ENCODE data around the gene SNX25.

DNA sequence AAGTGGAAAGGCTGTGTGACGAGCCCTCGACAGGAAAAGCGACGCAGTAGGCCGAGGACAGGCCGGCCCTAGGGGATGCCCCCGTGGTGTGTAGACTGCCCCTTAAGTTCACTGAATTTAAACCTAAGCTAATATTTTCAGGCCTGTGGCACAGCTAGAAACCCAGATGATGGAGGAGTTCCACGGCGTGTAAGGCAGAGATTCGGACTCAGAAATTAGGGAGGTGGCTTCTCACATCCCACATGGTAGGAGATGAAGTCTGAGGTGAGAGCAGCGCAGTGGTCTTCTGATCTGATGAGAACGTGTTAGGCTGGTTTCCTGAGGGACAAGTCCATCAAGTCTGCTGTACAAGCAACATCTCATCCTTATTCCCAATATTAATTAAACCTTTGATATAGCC is 178.6 kb downstream of the SNX25 start:
- TF ChIP-seq, protein P1, sequence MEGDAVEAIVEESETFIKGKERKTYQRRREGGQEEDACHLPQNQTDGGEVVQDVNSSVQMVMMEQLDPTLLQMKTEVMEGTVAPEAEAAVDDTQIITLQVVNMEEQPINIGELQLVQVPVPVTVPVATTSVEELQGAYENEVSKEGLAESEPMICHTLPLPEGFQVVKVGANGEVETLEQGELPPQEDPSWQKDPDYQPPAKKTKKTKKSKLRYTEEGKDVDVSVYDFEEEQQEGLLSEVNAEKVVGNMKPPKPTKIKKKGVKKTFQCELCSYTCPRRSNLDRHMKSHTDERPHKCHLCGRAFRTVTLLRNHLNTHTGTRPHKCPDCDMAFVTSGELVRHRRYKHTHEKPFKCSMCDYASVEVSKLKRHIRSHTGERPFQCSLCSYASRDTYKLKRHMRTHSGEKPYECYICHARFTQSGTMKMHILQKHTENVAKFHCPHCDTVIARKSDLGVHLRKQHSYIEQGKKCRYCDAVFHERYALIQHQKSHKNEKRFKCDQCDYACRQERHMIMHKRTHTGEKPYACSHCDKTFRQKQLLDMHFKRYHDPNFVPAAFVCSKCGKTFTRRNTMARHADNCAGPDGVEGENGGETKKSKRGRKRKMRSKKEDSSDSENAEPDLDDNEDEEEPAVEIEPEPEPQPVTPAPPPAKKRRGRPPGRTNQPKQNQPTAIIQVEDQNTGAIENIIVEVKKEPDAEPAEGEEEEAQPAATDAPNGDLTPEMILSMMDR (IDR thresholded peaks at IDR 0.05), result no peak
- no peak for TF ChIP-seq POLR2A (IDR thresholded peaks at IDR 0.05)

All from vagina (tissue), 2 donors.